Measurements from ENCODE around the gene AKAP6. TPM values are rescaled to one million over a fixed set of nuclear protein-coding genes. Genes with fewer than 3 reads are reported as not detected.

The AKAP6 gene
- total and polyA plus RNA-seq, 2 experiments from 2014 or later = 0.38 to 0.42 TPM

GRCh38 chr14:32697114-32697513 lies 368.0 kb downstream of the AKAP6 start (continued):
- TF ChIP-seq POLR2AphosphoS5 (IDR thresholded peaks at IDR 0.05; ENCODE audit: low read depth) (no peak), ZNF114 (CRISPR knock-in tag; IDR thresholded peaks at IDR 0.05) (no peak), EZH2 (IDR thresholded peaks at IDR 0.05; ENCODE audit: low read depth, unreplicated experiment) (no peak), EZH2phosphoT487 (IDR thresholded peaks at IDR 0.05; ENCODE audit: unreplicated experiment) (no peak), JUNB (IDR thresholded peaks at IDR 0.05; ENCODE audit: unreplicated experiment) (no peak), REST (IDR thresholded peaks at IDR 0.05; ENCODE audit: unreplicated experiment) (no peak), NANOG (IDR thresholded peaks at IDR 0.05; ENCODE audit: borderline replicate concordance) (no peak), STAT1 (IDR thresholded peaks at IDR 0.05; ENCODE audit: unreplicated experiment) (no peak)

- Histone ChIP-seq H3K9me2 (ENCODE audit: insufficient read depth) (no peaks in the 10 kb centered on the region), H3K36me3 (ENCODE audit: insufficient read depth) (no peaks in the 10 kb centered on the region), H2AFZ (no peak overlapping the region), H3K27ac (ENCODE audit: low read depth) (no peak overlapping the region), H3K4me2 (no peak overlapping the region), H3K4me1 (ENCODE audit: insufficient read depth) (peaks cover 6% of the 10 kb centered on the region; the same call in 1 of the 2 replicates), H3F3A (replicated peaks; ENCODE audit: low read depth) (no peaks in the 10 kb centered on the region), H3K79me2 (replicated peaks; ENCODE audit: insufficient read depth) (no peaks in the 10 kb centered on the region), H3K4me3 (no peak overlapping the region), H3K27me3 (ENCODE audit: insufficient read depth) (no peaks in the 10 kb centered on the region), H4K20me1 (replicated peaks; ENCODE audit: insufficient read depth) (no peaks in the 10 kb centered on the region)
- Mint-ChIP-seq H3K4me3 (no peak overlapping the region), H3K4me1 (peaks cover 6% of the 10 kb centered on the region; the same call in 2 of the 3 replicates), H3K27ac (no peak overlapping the region), H3K36me3 (ENCODE audit: low read depth) (no peaks in the 10 kb centered on the region), H3K27me3 (ENCODE audit: insufficient read depth, low read depth, poor library complexity) (no peaks in the 10 kb centered on the region), H3K9me3 (no peaks in the 10 kb centered on the region)
- TF ChIP-seq STAT1 (IDR thresholded peaks at IDR 0.05; ENCODE audit: unreplicated experiment) (no peak), JUNB (IDR thresholded peaks at IDR 0.05; ENCODE audit: unreplicated experiment) (no peak), EZH2 (IDR thresholded peaks at IDR 0.05; ENCODE audit: low read depth, unreplicated experiment) (no peak), POLR2AphosphoS5 (IDR thresholded peaks at IDR 0.05; ENCODE audit: low read depth) (no peak), REST (IDR thresholded peaks at IDR 0.05; ENCODE audit: unreplicated experiment) (no peak), ZNF331 (CRISPR knock-in tag; IDR thresholded peaks at IDR 0.05; ENCODE audit: low read depth) (no peak), NANOG (IDR thresholded peaks at IDR 0.05; ENCODE audit: borderline replicate concordance) (no peak), CTCF (conservative IDR thresholded peaks at IDR 0.05; ENCODE audit: low read depth in 2 of 2) (no peak), CREB1 (CRISPR knock-in tag; IDR thresholded peaks at IDR 0.05; ENCODE audit: low read depth) (no peak)
- TF ChIP-seq, protein P1, sequence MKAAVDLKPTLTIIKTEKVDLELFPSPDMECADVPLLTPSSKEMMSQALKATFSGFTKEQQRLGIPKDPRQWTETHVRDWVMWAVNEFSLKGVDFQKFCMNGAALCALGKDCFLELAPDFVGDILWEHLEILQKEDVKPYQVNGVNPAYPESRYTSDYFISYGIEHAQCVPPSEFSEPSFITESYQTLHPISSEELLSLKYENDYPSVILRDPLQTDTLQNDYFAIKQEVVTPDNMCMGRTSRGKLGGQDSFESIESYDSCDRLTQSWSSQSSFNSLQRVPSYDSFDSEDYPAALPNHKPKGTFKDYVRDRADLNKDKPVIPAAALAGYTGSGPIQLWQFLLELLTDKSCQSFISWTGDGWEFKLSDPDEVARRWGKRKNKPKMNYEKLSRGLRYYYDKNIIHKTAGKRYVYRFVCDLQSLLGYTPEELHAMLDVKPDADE (IDR thresholded peaks at IDR 0.05) = no peak
- ATAC-seq (no peak), DNase-seq (ENCODE audit: low spot score) (no peak)
Measured at GRCh38 chr14:32697704-32698103, 368.6 kb downstream of the AKAP6 start.

Measured in GM23338 (cell line).